K562 (cell line): ENCODE data around the gene VPS13C. TPM values are rescaled to one million over a fixed set of nuclear protein-coding genes. Genes with fewer than 3 reads are reported as not detected.

Experiments used
- ELF1 ChIP-seq: fragments of 200-800 bp; sonication (Bioruptor generic); IDR thresholded peaks from 2 replicates; pipeline ENCODE4 v1.6.1; 2016; ENCODE audit warnings: missing genetic modification characterization, missing compliant biosample characterization
- ERF ChIP-seq: fragments of 450-650 bp; formaldehyde crosslinking; IDR thresholded peaks from 2 replicates; pipeline ENCODE4 v1.4.0; 2020; ENCODE audit warnings: mild to moderate bottlenecking, mixed read lengths
- FOSL1 ChIP-seq: fragments of 200-800 bp; sonication (Bioruptor generic); conservative IDR thresholded peaks from 2 replicates; pipeline ENCODE4 v1.6.1; 2016; ENCODE audit warnings: missing genetic modification characterization, missing compliant biosample characterization
- FOXA1 ChIP-seq: fragments of 450-650 bp; IDR thresholded peaks from 2 replicates; pipeline ENCODE4 v1.6.1; 2016; ENCODE audit warnings: mild to moderate bottlenecking, borderline replicate concordance
- IRF1 ChIP-seq: sonication (generic); formaldehyde crosslinking; IDR thresholded peaks from 2 replicates; pipeline ENCODE4 v1.8.0; 2022; ENCODE audit warnings: missing genetic modification reagents, mild to moderate bottlenecking, borderline replicate concordance
- L3MBTL2 ChIP-seq: fragments of 450-650 bp; IDR thresholded peaks from 2 replicates; pipeline ENCODE4 v1.6.1; 2016; ENCODE audit warnings: mild to moderate bottlenecking, moderate library complexity
- MEF2D ChIP-seq: conservative IDR thresholded peaks from 2 replicates; pipeline ENCODE4 v1.6.1; 2016; ENCODE audit warnings: low read depth, missing genetic modification characterization, missing compliant biosample characterization
- NR4A1 ChIP-seq, 2 experiments: fragments of 250-450 bp in 1 of 2; fragments of 450-650 bp in 1 of 2; sonication (Bioruptor Pico) in 1 of 2; IDR thresholded peaks; 2 replicates each; pipeline versions ENCODE4 v1.4.0 to v1.6.1; 2016 to 2020; ENCODE audit warnings: mild to moderate bottlenecking in 2 of 2, missing compliant biosample characterization in 1 of 2, missing genetic modification characterization in 1 of 2, moderate library complexity in 1 of 2
- RFX1 ChIP-seq: fragments of 450-650 bp; IDR thresholded peaks from 2 replicates; pipeline ENCODE4 v1.6.1; 2016; ENCODE audit warnings: mild to moderate bottlenecking, moderate library complexity
- SIN3B ChIP-seq: fragments of 450-650 bp; IDR thresholded peaks from 2 replicates; pipeline ENCODE4 v1.6.1; 2017; ENCODE audit warnings: low read depth, mild to moderate bottlenecking, moderate library complexity
- SP1 ChIP-seq: sonication (generic); formaldehyde crosslinking; IDR thresholded peaks from 2 replicates; pipeline ENCODE4 v1.8.1; 2022; ENCODE audit warnings: mild to moderate bottlenecking, missing genetic modification reagents
- SPI1 ChIP-seq: IDR thresholded peaks from 2 replicates; pipeline ENCODE4 v1.6.1; 2011; ENCODE audit warnings: low read depth, low read length, control low read depth, borderline replicate concordance
- ZFP1 ChIP-seq: fragments of 450-650 bp; formaldehyde crosslinking; IDR thresholded peaks from 2 replicates; pipeline ENCODE4 v1.4.0; 2020; ENCODE audit warnings: mild to moderate bottlenecking, mixed read lengths
- ZNF224 ChIP-seq: sonication (generic); formaldehyde crosslinking; IDR thresholded peaks from 2 replicates; pipeline ENCODE4 v1.8.0; 2022; ENCODE audit warnings: mild to moderate bottlenecking, missing genetic modification reagents
- ZNF395 ChIP-seq: fragments of 200-800 bp; sonication (Bioruptor generic); IDR thresholded peaks from 2 replicates; pipeline ENCODE4 v1.6.1; 2017; ENCODE audit warnings: missing genetic modification characterization, missing compliant biosample characterization
- ZNF696 ChIP-seq: fragments of 250-450 bp; sonication (Bioruptor Pico); conservative IDR thresholded peaks from 2 replicates; pipeline ENCODE4 v1.4.0; 2020; ENCODE audit warnings: mild to moderate bottlenecking, moderate library complexity
- ZNF699 ChIP-seq: fragments of 250-450 bp; sonication (Bioruptor Pico); IDR thresholded peaks from 2 replicates; pipeline ENCODE4 v1.8.0; 2021; ENCODE audit warnings: mild to moderate bottlenecking, moderate library complexity; ENCODE audit not compliant: insufficient replicate concordance
- polyA plus RNA-seq, 8 experiments: library from polyadenylated mRNA; depleted of rRNA in 4 of 8; stranded (reverse) in 5 of 8; unstranded in 3 of 8; fragments of >200 nt; fragmentation: Nextera tagmentation in 2 of 8; fragmentation: Illumina TruSeq in 1 of 8; extraction: Ambion mirVana in 2 of 8; extraction: Trizol in 1 of 8; gene quantifications; 2 replicates each; pipeline versions ENCODE4 v1.2.1 to v1.2.3, GENCODE V29; 2011 to 2014; ENCODE audit warnings: inconsistent platforms in 1 of 8, missing spikeins in 1 of 8
- total RNA-seq, 7 experiments: library from RNA; depleted of rRNA in 6 of 7; stranded (reverse); fragments of >200 nt in 6 of 7; fragmentation: Illumina TruSeq in 2 of 7; extraction: Trizol in 2 of 7; gene quantifications; 2 replicates each; pipeline versions ENCODE4 v1.2.1 to v1.2.3, GENCODE V29; 2011 to 2021; ENCODE audit warnings: low replicate concordance in 1 of 7
- TF ChIP-seq, protein P1 (sequence below), 2 experiments: fragments of 200-800 bp in 1 of 2; sonication (Bioruptor generic) in 1 of 2; sonication (generic) in 1 of 2; formaldehyde crosslinking in 1 of 2; IDR thresholded peaks in 1 of 2; conservative IDR thresholded peaks in 1 of 2; 2 replicates each; pipeline versions ENCODE4 v1.5.0 to v1.6.1; 2016 to 2020; ENCODE audit warnings: missing compliant biosample characterization in 1 of 2, missing genetic modification characterization in 1 of 2, missing genetic modification reagents in 1 of 2
- TF ChIP-seq, protein P2 (sequence below): sonication (generic); formaldehyde crosslinking; IDR thresholded peaks from 2 replicates; pipeline ENCODE4 v1.8.0; 2023; ENCODE audit warnings: mild to moderate bottlenecking, missing genetic modification reagents

Gene VPS13C
- total and polyA plus RNA-seq, 9 of the 15 experiments (the other 6 are each of a cell fraction or from before 2014, with no cell fraction given): 5.2 to 32.3 (median 15.7) TPM

GRCh38 chr15:62060113-62060895 is at the start of gene VPS13C (continued):
- TF ChIP-seq, protein P1, sequence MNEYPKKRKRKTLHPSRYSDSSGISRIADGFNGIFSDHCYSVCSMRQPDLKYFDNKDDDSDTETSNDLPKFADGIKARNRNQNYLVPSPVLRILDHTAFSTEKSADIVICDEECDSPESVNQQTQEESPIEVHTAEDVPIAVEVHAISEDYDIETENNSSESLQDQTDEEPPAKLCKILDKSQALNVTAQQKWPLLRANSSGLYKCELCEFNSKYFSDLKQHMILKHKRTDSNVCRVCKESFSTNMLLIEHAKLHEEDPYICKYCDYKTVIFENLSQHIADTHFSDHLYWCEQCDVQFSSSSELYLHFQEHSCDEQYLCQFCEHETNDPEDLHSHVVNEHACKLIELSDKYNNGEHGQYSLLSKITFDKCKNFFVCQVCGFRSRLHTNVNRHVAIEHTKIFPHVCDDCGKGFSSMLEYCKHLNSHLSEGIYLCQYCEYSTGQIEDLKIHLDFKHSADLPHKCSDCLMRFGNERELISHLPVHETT (CRISPR knock-in tag; conservative IDR thresholded peaks at IDR 0.05 in 1 of 2, IDR thresholded peaks at IDR 0.05 in 1 of 2): peak in 1 of 2 experiments; percentile 62; a peak in 1 of 4 replicates
- TF ChIP-seq NR4A1 (CRISPR knock-in tag; IDR thresholded peaks at IDR 0.05) (no peak), NR4A1 (tag; IDR thresholded peaks at IDR 0.05) (no peak), ZNF395 (CRISPR knock-in tag) (peak; percentile 31; the same call in 1 of the 2 replicates), FOXA1 (no peak), ZNF224 (CRISPR knock-in tag) (no peak), IRF1 (CRISPR knock-in tag) (0 out of 2 replicates have a peak, but pooled peaks have one; percentile 0), MEF2D (tag) (no peak), ZNF696 (CRISPR knock-in tag) (no peak), FOSL1 (tag) (no peak), SPI1 (peak; percentile 45; the same call in 1 of the 2 replicates), SIN3B (peak; percentile 33; the same call in 1 of the 2 replicates), ELF1 (tag) (0 out of 2 replicates have a peak, but pooled peaks have one; percentile 11), ZFP1 (no peak), ZNF699 (CRISPR knock-in tag) (no peak), L3MBTL2 (peak; percentile 92), SP1 (0 out of 2 replicates have a peak, but pooled peaks have one; percentile 30), RFX1 (peak; percentile 87), ERF (peak; percentile 73; the same call in 1 of the 2 replicates)
- TF ChIP-seq, protein P2, sequence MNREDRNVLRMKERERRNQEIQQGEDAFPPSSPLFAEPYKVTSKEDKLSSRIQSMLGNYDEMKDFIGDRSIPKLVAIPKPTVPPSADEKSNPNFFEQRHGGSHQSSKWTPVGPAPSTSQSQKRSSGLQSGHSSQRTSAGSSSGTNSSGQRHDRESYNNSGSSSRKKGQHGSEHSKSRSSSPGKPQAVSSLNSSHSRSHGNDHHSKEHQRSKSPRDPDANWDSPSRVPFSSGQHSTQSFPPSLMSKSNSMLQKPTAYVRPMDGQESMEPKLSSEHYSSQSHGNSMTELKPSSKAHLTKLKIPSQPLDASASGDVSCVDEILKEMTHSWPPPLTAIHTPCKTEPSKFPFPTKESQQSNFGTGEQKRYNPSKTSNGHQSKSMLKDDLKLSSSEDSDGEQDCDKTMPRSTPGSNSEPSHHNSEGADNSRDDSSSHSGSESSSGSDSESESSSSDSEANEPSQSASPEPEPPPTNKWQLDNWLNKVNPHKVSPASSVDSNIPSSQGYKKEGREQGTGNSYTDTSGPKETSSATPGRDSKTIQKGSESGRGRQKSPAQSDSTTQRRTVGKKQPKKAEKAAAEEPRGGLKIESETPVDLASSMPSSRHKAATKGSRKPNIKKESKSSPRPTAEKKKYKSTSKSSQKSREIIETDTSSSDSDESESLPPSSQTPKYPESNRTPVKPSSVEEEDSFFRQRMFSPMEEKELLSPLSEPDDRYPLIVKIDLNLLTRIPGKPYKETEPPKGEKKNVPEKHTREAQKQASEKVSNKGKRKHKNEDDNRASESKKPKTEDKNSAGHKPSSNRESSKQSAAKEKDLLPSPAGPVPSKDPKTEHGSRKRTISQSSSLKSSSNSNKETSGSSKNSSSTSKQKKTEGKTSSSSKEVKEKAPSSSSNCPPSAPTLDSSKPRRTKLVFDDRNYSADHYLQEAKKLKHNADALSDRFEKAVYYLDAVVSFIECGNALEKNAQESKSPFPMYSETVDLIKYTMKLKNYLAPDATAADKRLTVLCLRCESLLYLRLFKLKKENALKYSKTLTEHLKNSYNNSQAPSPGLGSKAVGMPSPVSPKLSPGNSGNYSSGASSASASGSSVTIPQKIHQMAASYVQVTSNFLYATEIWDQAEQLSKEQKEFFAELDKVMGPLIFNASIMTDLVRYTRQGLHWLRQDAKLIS (CRISPR knock-in tag): peak; percentile 52; the same call in 1 of the 2 replicates
